ENCODE results near the gene CPEB3. TPM values are rescaled to one million over a fixed set of nuclear protein-coding genes. Genes with fewer than 3 reads are reported as not detected.

Gene CPEB3
- total and polyA plus RNA-seq, 2 donors (not counting 3 experiments of a cell fraction or from before 2014, with no cell fraction given): 0.80 to 2.2 TPM

GRCh38 chr10:92113911-92114600 is 176.8 kb downstream of the CPEB3 start:
- no peaks in the 10 kb centered on the region for H3K4me1 ChIP-seq (ENCODE audit: control insufficient read depth, extremely low read depth, insufficient read depth, low read length)
- no peaks in the 10 kb centered on the region for H3K9me1 ChIP-seq (replicated peaks; ENCODE audit: control insufficient read depth, extremely low read depth, insufficient read depth, low read length)
- no peaks in the 10 kb centered on the region for H3K79me2 ChIP-seq (ENCODE audit: control insufficient read depth, insufficient read depth, low read length)
- CTCF ChIA-PET: no interaction called here
- H4K20me1 ChIP-seq (replicated peaks; ENCODE audit: control insufficient read depth, extremely low read depth, insufficient read depth, low read length): no peaks in the 10 kb centered on the region
- H3K36me3 ChIP-seq (ENCODE audit: control insufficient read depth in 2 of 2, extremely low read depth in 1 of 2, insufficient read depth in 2 of 2, low read length in 2 of 2): no peaks in the 10 kb centered on the region
- dilution Hi-C loops (cut with MboI; ENCODE audit: extremely low pct_ligation_motif_present, low sequenced_read_pairs): no loop called here
- POLR2A ChIA-PET: no interaction called here
- H3K9ac ChIP-seq (replicated peaks; ENCODE audit: extremely low read depth, insufficient read depth, low read length): no peak overlapping the region
- H3K4me2 ChIP-seq (ENCODE audit: insufficient read depth, low read length): no peak overlapping the region
- intact Hi-C loops (cut with micrococcal nuclease): no loop called here
- no peak for TF ChIP-seq POLR2AphosphoS5 (IDR thresholded peaks at IDR 0.05; ENCODE audit: insufficient read depth, low read depth, low read length)
- TF ChIP-seq MYC (IDR thresholded peaks at IDR 0.05; ENCODE audit: low read depth, low read length): no peak
- no peak for TF ChIP-seq CTCF (IDR thresholded peaks at IDR 0.05; ENCODE audit: extremely low read depth in 1 of 2, insufficient read depth in 1 of 2, low read depth in 1 of 2, low read length in 2 of 2)
- TF ChIP-seq EZH2 (IDR thresholded peaks at IDR 0.05; ENCODE audit: borderline replicate concordance, low read depth, low read length, severe bottlenecking): no peak
- TF ChIP-seq JUN (IDR thresholded peaks at IDR 0.05; ENCODE audit: borderline replicate concordance, insufficient read depth, insufficient read length, low read depth): no peak
- no peak for TF ChIP-seq GATA2 (IDR thresholded peaks at IDR 0.05; ENCODE audit: insufficient read depth, insufficient read length, low read depth, low read length)
- no peak for TF ChIP-seq FOS (IDR thresholded peaks at IDR 0.05; ENCODE audit: borderline replicate concordance, insufficient read depth, low read length)
- TF ChIP-seq MAX (IDR thresholded peaks at IDR 0.05; ENCODE audit: insufficient read depth, insufficient read length): no peak
- no peak for TF ChIP-seq POLR2A (IDR thresholded peaks at IDR 0.05; ENCODE audit: low read depth, low read length)
- BruUV-seq (replicated peaks): no TSS peak
- H3K27me3 ChIP-seq (ENCODE audit: control insufficient read depth in 2 of 2, insufficient read depth in 2 of 2, low read length in 2 of 2): no peaks in the 10 kb centered on the region
- no peak for DNase-seq (ENCODE audit: low read depth, low spot score)
- H3K9me3 ChIP-seq (replicated peaks; ENCODE audit: control insufficient read depth, insufficient read depth, low read length): no peaks in the 10 kb centered on the region
- no peak overlapping the region for H2AFZ ChIP-seq (ENCODE audit: low read depth, low read length)
- FAIRE-seq: no peak
- no peak overlapping the region for H3K4me3 ChIP-seq (replicated peaks in 1 of 3; ENCODE audit: insufficient read depth in 1 of 3, low read depth in 1 of 3, low read length in 3 of 3)
- H3K27ac ChIP-seq (ENCODE audit: insufficient read depth, low read depth, low read length): no peak overlapping the region

Data from endothelial cell of umbilical vein (primary cell).